Measurements from ENCODE around the gene SH3RF3.

SH3RF3 gene

GRCh38 chr2:109260116-109260855, 131.3 kb downstream of the SH3RF3 start:
- TF ChIP-seq POLR2AphosphoS5 (IDR thresholded peaks at IDR 0.05; ENCODE audit: low read depth, low read length) (no peak), SIN3A (IDR thresholded peaks at IDR 0.05; ENCODE audit: borderline replicate concordance, insufficient read depth, low read length) (no peak)
- TF ChIP-seq, protein P1, sequence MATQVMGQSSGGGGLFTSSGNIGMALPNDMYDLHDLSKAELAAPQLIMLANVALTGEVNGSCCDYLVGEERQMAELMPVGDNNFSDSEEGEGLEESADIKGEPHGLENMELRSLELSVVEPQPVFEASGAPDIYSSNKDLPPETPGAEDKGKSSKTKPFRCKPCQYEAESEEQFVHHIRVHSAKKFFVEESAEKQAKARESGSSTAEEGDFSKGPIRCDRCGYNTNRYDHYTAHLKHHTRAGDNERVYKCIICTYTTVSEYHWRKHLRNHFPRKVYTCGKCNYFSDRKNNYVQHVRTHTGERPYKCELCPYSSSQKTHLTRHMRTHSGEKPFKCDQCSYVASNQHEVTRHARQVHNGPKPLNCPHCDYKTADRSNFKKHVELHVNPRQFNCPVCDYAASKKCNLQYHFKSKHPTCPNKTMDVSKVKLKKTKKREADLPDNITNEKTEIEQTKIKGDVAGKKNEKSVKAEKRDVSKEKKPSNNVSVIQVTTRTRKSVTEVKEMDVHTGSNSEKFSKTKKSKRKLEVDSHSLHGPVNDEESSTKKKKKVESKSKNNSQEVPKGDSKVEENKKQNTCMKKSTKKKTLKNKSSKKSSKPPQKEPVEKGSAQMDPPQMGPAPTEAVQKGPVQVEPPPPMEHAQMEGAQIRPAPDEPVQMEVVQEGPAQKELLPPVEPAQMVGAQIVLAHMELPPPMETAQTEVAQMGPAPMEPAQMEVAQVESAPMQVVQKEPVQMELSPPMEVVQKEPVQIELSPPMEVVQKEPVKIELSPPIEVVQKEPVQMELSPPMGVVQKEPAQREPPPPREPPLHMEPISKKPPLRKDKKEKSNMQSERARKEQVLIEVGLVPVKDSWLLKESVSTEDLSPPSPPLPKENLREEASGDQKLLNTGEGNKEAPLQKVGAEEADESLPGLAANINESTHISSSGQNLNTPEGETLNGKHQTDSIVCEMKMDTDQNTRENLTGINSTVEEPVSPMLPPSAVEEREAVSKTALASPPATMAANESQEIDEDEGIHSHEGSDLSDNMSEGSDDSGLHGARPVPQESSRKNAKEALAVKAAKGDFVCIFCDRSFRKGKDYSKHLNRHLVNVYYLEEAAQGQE (IDR thresholded peaks at IDR 0.05; ENCODE audit: insufficient read depth in 1 of 2, low read depth in 2 of 2, low read length in 2 of 2), result no peak

GRCh38 chr2:109260886-109261700, 132.1 kb downstream of the SH3RF3 start:
- no peak for TF ChIP-seq TAF1 (IDR thresholded peaks at IDR 0.05; ENCODE audit: borderline replicate concordance, insufficient read depth, low read length)
- TF ChIP-seq, protein P1 (IDR thresholded peaks at IDR 0.05; ENCODE audit: insufficient read depth in 1 of 2, low read depth in 2 of 2, low read length in 2 of 2), result no peak

- no peak for TF ChIP-seq TAF1 (IDR thresholded peaks at IDR 0.05; ENCODE audit: borderline replicate concordance, insufficient read depth, low read length)
- TF ChIP-seq SIN3A (IDR thresholded peaks at IDR 0.05; ENCODE audit: borderline replicate concordance, insufficient read depth, low read length), result no peak
- TF ChIP-seq, protein P1 (IDR thresholded peaks at IDR 0.05; ENCODE audit: insufficient read depth in 1 of 2, low read depth in 2 of 2, low read length in 2 of 2), result no peak
- no peak for TF ChIP-seq POLR2AphosphoS5 (IDR thresholded peaks at IDR 0.05; ENCODE audit: low read depth, low read length)
- TF ChIP-seq FOXP2 (optimal IDR thresholded peaks at IDR 0.05; ENCODE audit: borderline replicate concordance, extremely low read depth, extremely low read length, insufficient read depth), result no peak
Observed at GRCh38 chr2:109261906-109262631, 133.1 kb downstream of the SH3RF3 start.

DNA sequence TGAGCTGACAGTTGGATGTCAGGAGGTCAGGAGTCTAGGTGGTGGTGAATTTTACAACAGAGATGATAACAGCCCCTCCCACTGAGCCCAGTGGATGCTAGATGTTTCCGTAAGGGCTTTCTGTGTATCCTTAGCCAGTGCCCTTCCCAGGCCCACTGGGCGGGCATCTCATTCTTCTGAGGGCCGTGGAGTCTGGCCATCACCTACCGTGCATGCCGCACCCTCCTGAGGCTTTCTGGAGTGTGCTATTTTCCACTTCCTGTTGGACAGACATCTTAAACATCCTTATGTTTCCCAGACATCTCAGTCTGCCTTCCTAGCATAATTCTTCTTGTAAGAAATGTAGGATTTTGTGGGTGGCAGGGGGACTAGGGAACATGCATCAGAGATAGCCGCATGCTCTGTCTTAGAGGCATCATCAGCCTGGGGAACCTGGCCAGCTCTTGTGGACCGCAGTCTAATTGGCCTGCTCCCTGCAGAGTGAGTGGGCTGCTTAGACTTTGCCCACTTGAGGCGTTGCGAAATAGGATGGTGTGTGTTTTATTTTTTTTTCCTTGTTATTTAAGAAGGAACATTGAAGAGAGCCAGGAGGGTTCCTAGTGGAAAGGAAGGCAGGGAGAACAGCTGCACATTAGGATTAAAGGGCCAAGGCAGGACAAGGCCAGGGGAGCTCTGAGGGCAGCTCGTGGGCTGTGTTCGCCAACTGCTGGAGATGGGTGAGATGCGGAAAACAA, 135.8 kb downstream of the SH3RF3 start:
- TF ChIP-seq SIN3A (IDR thresholded peaks at IDR 0.05; ENCODE audit: borderline replicate concordance, insufficient read depth, low read length), result no peak
- TF ChIP-seq POLR2AphosphoS5 (IDR thresholded peaks at IDR 0.05; ENCODE audit: low read depth, low read length), result no peak
- no peak for TF ChIP-seq FOXP2 (optimal IDR thresholded peaks at IDR 0.05; ENCODE audit: borderline replicate concordance, extremely low read depth, extremely low read length, insufficient read depth)
- TF ChIP-seq, protein P1 (IDR thresholded peaks at IDR 0.05; ENCODE audit: insufficient read depth in 1 of 2, low read depth in 2 of 2, low read length in 2 of 2), result no peak
- no peak for TF ChIP-seq TAF1 (IDR thresholded peaks at IDR 0.05; ENCODE audit: borderline replicate concordance, insufficient read depth, low read length)
